Measurements from ENCODE around the gene CNTNAP2.

GRCh38 chr7:146943483-146943882, 826.9 kb downstream of the CNTNAP2 start:
- TF ChIP-seq CTCF (IDR thresholded peaks at IDR 0.05) (no peak), POLR2A (IDR thresholded peaks at IDR 0.05) (no peak)
